Retinal pigment epithelial cell (primary cell): Measurements from ENCODE around the gene TULP3.
A peak's percentile ranks its signal among the peaks of the same experiment; 100 is the strongest.

Experiments
- DNase-seq: peaks from one replicate; pipeline ENCODE4 v3.0.0-alpha.2; 2010; ENCODE audit warnings: low read depth
- H3K4me3 ChIP-seq: 2 replicates; pipeline ENCODE4 v1.5.1; 2011; ENCODE audit warnings: mild to moderate bottlenecking, low read length, control low read depth, moderate library complexity
- CTCF ChIP-seq: conservative IDR thresholded peaks from 2 replicates; pipeline ENCODE4 v1.5.1; 2011; ENCODE audit warnings: low read depth, low read length, control low read depth, inconsistent platforms

The TULP3 gene

GRCh38 chr12:2940564-2940963 is 49.9 kb downstream of the TULP3 start:
- TF ChIP-seq CTCF = no peak
- DNase-seq = no peak
- no peak overlapping the region for H3K4me3 ChIP-seq

DNA sequence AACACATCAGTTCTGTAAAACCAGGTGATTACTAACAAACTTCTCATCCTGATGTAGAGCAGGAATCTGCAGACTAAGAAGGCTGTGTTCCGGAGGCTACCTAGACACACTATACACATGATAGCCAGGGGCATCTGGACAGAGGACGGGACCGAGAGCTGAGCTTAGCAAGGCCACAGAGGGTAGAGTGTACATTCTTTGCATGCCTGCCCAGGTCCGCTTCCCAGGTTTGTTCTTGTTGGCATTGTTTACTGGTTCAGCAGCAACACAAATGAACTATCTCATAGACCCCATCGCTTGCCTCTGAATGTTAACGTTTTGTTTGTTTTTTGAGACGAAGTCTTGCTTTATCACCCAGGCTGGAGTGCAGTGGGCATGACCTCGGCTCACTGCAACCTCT is 50.8 kb downstream of the TULP3 start:
- no peak for DNase-seq
- no peak for TF ChIP-seq CTCF

DNA sequence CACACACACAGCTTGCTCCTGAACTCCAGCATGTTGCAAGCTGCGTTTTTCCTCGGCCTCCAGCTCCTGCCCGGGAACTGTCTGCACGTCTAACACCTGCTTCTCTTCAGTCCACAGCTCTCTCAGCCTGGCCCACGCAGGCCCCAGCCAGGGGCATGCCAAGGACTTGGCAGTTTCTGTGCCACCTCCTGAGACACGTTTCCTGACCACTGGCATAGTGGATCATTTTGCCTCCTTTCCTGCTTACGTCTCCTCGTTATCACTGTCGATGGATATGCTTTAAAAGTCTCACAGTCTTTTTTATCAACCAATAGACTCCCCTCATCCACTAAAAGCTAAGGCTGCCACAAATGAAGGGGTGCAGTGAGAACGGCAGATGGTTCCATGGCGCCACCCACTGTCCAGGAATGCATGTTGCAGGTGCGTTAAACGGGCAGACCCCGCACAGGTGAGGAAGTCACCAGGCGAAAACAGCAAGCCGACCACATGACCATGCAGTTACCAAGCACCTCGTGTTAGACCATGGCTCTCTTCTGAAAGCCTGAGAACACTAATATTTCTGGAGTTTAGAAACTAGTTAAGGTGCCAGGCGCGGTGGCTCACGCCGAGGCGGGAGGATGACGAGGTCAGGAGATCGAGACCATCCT is 53.8 kb downstream of the TULP3 start:
- DNase-seq = no peak
- peak overlapping the region; percentile 7 for H3K4me3 ChIP-seq
- peak; percentile 89 for TF ChIP-seq CTCF

More for the DNA sequence above, 50.8 kb downstream of the TULP3 start:
- no peak overlapping the region for H3K4me3 ChIP-seq

DNA sequence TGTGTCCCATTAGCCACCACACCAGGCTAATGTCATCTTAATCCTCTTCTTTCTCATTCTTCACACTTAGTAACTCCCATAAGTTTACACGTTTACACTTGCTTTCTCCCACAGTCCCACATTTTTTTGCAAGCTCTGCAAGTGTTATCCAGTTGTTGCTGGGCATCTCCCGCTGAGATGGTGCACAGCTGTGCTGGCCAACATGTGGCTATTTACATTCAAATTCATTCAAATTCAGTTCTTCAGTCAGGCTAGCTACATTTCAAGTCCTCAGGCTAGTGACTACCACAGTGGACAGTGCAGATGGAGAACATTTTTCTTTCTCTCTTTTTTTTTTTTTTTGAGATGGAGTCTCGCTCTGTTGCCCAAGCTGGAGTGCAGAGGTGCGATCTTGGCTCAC is 58.7 kb downstream of the TULP3 start:
- no peak overlapping the region for H3K4me3 ChIP-seq
- no peak for DNase-seq
- TF ChIP-seq CTCF = no peak

- no peak for DNase-seq
- no peak for TF ChIP-seq CTCF
- H3K4me3 ChIP-seq = no peak overlapping the region
These were observed 65.2 kb downstream of the TULP3 start for GRCh38 chr12:2955888-2956287.

- TF ChIP-seq CTCF = no peak
- DNase-seq = no peak
- H3K4me3 ChIP-seq = peak overlapping the region; percentile 64
These were observed 67.2 kb downstream of the TULP3 start for GRCh38 chr12:2957816-2958431.
